MM.1S (cell line): ENCODE measurements around the gene SPOCK3.

Experiments
- EZH2 ChIP-seq: fragments of 300-600 bp; sonication (generic); optimal IDR thresholded peaks from 2 replicates; pipeline ENCODE3; 2017; ENCODE audit warnings: low read depth, mild to moderate bottlenecking, antibody characterized with exemption, low read length, mixed read lengths
- TF ChIP-seq, protein P1 (sequence below): fragments of 300-600 bp; sonication (generic); IDR thresholded peaks from 2 replicates; pipeline ENCODE4 v1.5.1; 2016; ENCODE audit warnings: antibody characterized with exemption, low read length, mixed read lengths

DNA sequence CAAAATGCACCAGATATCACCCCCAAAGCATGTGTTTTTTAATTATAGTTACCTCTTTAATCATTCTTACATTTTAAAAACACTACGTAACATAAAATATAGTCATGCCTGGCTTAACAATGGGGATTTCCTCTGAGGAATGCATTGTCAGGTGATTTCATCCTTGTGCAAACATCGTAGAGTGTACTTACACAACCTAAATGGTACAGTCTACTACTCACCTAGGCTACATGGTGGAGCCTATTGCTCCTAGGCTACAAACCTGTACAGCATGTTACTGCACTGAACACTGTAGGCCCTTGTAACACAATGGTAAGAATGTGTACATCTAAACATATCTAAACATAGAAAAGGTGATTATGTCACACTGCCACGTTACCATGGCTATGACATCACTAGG lies 208.6 kb downstream of the SPOCK3 start:
- TF ChIP-seq, protein P1, sequence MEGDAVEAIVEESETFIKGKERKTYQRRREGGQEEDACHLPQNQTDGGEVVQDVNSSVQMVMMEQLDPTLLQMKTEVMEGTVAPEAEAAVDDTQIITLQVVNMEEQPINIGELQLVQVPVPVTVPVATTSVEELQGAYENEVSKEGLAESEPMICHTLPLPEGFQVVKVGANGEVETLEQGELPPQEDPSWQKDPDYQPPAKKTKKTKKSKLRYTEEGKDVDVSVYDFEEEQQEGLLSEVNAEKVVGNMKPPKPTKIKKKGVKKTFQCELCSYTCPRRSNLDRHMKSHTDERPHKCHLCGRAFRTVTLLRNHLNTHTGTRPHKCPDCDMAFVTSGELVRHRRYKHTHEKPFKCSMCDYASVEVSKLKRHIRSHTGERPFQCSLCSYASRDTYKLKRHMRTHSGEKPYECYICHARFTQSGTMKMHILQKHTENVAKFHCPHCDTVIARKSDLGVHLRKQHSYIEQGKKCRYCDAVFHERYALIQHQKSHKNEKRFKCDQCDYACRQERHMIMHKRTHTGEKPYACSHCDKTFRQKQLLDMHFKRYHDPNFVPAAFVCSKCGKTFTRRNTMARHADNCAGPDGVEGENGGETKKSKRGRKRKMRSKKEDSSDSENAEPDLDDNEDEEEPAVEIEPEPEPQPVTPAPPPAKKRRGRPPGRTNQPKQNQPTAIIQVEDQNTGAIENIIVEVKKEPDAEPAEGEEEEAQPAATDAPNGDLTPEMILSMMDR: no peak
- no peak for TF ChIP-seq EZH2
